ENCODE data around the gene SRM. TPM values are rescaled to one million over a fixed set of nuclear protein-coding genes. Genes with fewer than 3 reads are reported as not detected.

SRM gene
- total RNA-seq, 2 donors from 2014 or later: 106 to 107 TPM

DNA sequence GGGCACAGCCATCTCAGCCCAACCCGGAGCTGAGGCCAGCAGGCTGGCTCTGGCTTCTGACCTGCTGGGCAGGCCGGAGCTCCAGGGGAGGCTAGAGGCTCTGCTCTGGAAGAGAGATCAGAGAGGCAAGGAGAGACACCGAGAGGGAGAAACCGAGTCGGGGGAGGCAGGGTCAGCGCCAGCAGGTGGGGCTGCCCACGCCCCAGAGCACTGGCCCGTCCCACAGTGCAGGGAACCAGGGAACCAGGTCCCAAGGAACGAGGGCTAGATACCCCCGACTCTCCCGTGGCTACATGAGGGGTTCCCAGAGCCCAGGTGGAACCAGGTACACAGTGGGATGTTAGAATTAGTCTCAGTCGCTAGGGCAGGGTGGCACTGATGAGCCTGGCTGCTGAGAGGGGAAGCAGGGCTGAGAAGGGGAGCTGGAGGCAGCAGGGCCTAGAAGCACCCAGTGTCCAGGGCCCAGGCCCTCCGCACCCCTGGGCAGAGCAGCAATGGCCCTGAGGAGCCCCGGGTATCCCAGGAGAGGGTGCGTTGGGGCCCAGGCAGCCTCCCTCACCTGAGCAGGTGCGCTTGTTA is 14.9 kb downstream of the SRM start:
- WGBS, 2 experiments (ENCODE audit: insufficient coverage in 1 of 2, insufficient read length in 1 of 2): 89 to 94% methylated on average over 12 to 16 of the region's 16 CpGs
- no peak overlapping the region for H3K4me3 Mint-ChIP-seq
- H3K36me3 ChIP-seq (ENCODE audit: control insufficient read depth, insufficient read depth, low read length): no peaks in the 10 kb centered on the region

DNA sequence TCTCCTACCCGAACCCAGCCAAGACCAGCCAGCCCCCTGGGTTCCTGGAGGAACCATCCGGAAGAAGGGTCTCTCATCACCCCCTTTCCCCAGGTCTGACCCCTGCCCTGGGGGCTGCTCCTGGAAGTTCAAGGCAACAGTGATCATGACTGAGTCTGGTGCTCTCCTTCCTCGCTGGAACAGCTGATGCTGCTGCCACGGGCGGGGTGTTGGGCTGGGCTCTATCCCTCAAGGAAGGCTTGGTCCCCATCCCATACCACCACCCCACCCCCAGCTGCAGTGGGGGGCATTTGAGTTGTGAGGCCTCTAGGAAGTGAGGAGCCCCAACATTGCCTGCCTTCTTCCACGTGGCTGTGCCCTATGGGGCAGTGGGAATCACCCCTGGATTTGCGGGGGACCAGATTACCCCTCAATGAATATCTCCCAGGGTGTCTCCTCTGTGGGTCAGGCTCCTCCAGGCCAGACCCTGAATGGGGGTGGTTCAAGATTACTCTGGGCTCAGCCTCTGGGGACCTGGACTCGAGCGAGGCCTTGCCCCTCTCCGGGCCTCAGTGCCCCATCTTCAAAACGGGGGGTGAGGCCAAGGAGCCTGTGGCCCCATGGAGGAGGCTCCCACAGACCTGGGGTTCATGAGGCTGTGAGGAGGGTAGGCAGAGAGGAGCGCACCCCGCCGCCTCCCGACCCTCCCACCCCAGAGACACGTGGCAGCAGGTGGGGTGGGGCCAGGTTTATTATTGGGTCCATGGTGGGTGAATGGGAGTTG is 15.6 kb downstream of the SRM start:
- H3K9me3 Mint-ChIP-seq: no peaks in the 10 kb centered on the region
- H3K27ac Mint-ChIP-seq: no peak overlapping the region
- no peak overlapping the region for H3K9ac ChIP-seq (ENCODE audit: extremely low read depth, low read length, poor library complexity, severe bottlenecking)
- no peak overlapping the region for H3K27ac ChIP-seq (ENCODE audit: low read depth, low read length)
- peaks cover under 1% of the 10 kb centered on the region for H3K27me3 ChIP-seq (ENCODE audit: control insufficient read depth, insufficient read depth, low read length, poor library complexity, severe bottlenecking)
- H3K4me3 Mint-ChIP-seq: no peak overlapping the region
- H3K4me3 ChIP-seq (ENCODE audit: low read length): no peak overlapping the region
- no peaks in the 10 kb centered on the region for H3K36me3 Mint-ChIP-seq (ENCODE audit: low read depth)
- H3K4me1 ChIP-seq (ENCODE audit: control insufficient read depth, insufficient read depth, low read length): no peaks in the 10 kb centered on the region
- TF ChIP-seq, protein P1, sequence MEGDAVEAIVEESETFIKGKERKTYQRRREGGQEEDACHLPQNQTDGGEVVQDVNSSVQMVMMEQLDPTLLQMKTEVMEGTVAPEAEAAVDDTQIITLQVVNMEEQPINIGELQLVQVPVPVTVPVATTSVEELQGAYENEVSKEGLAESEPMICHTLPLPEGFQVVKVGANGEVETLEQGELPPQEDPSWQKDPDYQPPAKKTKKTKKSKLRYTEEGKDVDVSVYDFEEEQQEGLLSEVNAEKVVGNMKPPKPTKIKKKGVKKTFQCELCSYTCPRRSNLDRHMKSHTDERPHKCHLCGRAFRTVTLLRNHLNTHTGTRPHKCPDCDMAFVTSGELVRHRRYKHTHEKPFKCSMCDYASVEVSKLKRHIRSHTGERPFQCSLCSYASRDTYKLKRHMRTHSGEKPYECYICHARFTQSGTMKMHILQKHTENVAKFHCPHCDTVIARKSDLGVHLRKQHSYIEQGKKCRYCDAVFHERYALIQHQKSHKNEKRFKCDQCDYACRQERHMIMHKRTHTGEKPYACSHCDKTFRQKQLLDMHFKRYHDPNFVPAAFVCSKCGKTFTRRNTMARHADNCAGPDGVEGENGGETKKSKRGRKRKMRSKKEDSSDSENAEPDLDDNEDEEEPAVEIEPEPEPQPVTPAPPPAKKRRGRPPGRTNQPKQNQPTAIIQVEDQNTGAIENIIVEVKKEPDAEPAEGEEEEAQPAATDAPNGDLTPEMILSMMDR (conservative IDR thresholded peaks at IDR 0.05): no peak
- DNase-seq: no peak
- H3K36me3 ChIP-seq (ENCODE audit: control insufficient read depth, insufficient read depth, low read length): no peaks in the 10 kb centered on the region
- H3K27me3 Mint-ChIP-seq (ENCODE audit: insufficient read depth): no peaks in the 10 kb centered on the region
- H3K4me1 Mint-ChIP-seq: peaks cover 2% of the 10 kb centered on the region
- 90% methylated on average over 2 to 16 of the region's 16 CpGs for WGBS, 2 experiments (ENCODE audit: insufficient coverage in 1 of 2, insufficient read length in 1 of 2)
- H3K9me3 ChIP-seq (ENCODE audit: control insufficient read depth, low read length): no peaks in the 10 kb centered on the region

More for the DNA sequence above, 14.9 kb downstream of the SRM start:
- Histone ChIP-seq H3K4me1 (ENCODE audit: control insufficient read depth, insufficient read depth, low read length) (no peaks in the 10 kb centered on the region), H3K27me3 (ENCODE audit: control insufficient read depth, insufficient read depth, low read length, poor library complexity, severe bottlenecking) (no peaks in the 10 kb centered on the region), H3K9ac (ENCODE audit: extremely low read depth, low read length, poor library complexity, severe bottlenecking) (no peak overlapping the region), H3K27ac (ENCODE audit: low read depth, low read length) (no peak overlapping the region), H3K9me3 (ENCODE audit: control insufficient read depth, low read length) (no peaks in the 10 kb centered on the region), H3K4me3 (ENCODE audit: low read length) (no peak overlapping the region)
- Mint-ChIP-seq H3K9me3 (no peaks in the 10 kb centered on the region), H3K27me3 (ENCODE audit: insufficient read depth) (no peaks in the 10 kb centered on the region), H3K27ac (no peak overlapping the region), H3K4me1 (peaks cover 2% of the 10 kb centered on the region), H3K36me3 (ENCODE audit: low read depth) (no peaks in the 10 kb centered on the region)
- TF ChIP-seq, protein P1 (conservative IDR thresholded peaks at IDR 0.05): no peak
- DNase-seq: no peak

DNA sequence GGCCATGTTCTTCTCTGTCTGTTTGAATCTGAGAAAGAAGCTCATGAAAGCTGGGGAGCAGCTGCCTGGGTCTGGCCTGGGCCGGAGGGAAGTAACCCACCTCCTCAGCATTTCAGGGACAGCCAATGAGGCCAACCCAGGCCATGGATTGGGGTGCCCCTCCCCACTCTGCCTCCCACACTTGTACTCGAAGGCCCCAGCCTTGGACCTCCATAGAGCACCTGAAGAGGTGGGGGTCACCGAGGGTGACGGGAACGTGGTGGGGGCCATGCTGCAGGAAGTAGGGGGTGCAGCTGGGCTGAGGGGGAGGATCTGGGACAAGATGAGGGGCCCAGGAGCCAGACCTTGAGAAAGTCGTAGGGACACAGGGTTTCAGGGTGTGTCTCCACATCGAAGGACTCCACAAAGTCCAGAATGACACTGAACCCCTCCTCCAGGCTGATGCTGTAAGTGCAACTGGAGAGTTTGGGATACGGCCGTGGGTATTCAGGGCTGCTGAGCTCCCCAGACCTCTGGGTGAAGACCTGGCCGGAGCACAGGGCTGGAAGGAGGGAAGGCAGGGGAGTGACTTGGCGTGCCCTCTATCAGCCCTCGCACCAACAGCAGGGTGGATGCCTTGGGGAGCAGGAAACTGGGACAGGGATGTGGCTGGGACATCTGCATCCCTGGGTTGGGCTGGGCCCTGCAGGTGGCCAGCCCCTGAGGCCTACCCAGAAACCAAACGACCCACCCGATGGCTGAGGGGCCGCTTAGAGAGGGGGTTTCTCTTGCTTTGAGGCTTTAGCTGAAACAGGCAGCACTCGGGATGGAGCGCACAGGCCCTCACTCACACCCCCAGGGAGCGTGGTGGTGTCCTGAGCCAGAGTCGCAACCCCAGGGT is 16.6 kb downstream of the SRM start:
- no peaks in the 10 kb centered on the region for H3K4me1 ChIP-seq (ENCODE audit: control insufficient read depth, insufficient read depth, low read length)
- H3K4me1 Mint-ChIP-seq: peaks cover 2% of the 10 kb centered on the region
- TF ChIP-seq, protein P1 (conservative IDR thresholded peaks at IDR 0.05): no peak
- no peak for DNase-seq
- no peaks in the 10 kb centered on the region for H3K9me3 Mint-ChIP-seq
- no peak overlapping the region for H3K9ac ChIP-seq (ENCODE audit: extremely low read depth, low read length, poor library complexity, severe bottlenecking)
- H3K9me3 ChIP-seq (ENCODE audit: control insufficient read depth, low read length): no peaks in the 10 kb centered on the region
- no peak overlapping the region for H3K27ac Mint-ChIP-seq
- WGBS, 2 experiments (ENCODE audit: insufficient coverage in 1 of 2, insufficient read length in 1 of 2): 86% methylated on average over 7 to 19 of the region's 19 CpGs
- H3K27ac ChIP-seq (ENCODE audit: low read depth, low read length): no peak overlapping the region
- no peaks in the 10 kb centered on the region for H3K36me3 ChIP-seq (ENCODE audit: control insufficient read depth, insufficient read depth, low read length)
- peaks cover 11% of the 10 kb centered on the region for H3K27me3 ChIP-seq (ENCODE audit: control insufficient read depth, insufficient read depth, low read length, poor library complexity, severe bottlenecking)
- H3K36me3 Mint-ChIP-seq (ENCODE audit: low read depth): no peaks in the 10 kb centered on the region
- no peaks in the 10 kb centered on the region for H3K27me3 Mint-ChIP-seq (ENCODE audit: insufficient read depth)
- H3K4me3 Mint-ChIP-seq: no peak overlapping the region
- H3K4me3 ChIP-seq (ENCODE audit: low read length): no peak overlapping the region

Data from endodermal cell (in vitro differentiated cells).